ENCODE measurements around the gene STAM.
"Not testable (repeated sequence)": the region's sequence is repeated elsewhere in the genome, so short reads cannot be mapped to it uniquely, and the experiment has no call there.

Gene STAM

GRCh38 chr10:17682236-17682946 lies 38.4 kb downstream of the STAM start:
- no peak for DNase-seq

DNA sequence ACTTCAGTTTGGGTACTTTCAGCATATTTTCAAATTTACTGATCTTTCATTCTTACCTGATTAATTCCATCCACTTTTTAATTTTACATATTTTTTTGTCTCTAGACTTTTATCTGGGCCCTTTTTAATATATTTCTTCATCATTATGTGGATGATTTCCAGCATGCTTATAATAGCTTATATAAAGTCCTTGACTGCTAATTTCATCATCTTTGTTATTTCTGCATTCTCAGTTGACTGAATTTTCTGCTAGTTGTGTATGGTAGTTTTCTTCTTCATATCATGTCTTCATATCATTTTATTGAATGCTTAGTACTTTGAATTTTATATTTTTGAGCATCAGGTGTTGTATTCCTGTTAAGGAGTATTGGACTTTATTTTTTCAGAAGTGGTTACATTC lies 39.6 kb downstream of the STAM start:
- no peak for DNase-seq

DNA sequence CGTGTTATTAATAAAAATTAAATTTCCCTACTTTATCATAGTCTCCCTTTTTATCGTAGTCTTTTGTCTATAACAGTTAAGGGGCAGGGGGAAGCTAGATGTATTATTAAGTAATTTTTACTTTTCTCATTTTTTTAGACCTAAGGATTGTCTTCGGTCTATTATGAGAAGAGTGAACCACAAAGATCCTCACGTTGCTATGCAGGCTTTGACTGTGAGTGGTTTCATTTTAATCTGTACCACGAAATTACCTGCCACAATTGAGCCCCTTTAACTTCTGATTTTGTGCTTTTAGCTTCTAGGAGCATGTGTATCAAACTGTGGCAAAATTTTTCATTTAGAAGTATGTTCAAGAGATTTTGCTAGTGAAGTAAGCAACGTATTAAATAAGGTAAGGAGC lies 40.6 kb downstream of the STAM start:
- no peak for DNase-seq

DNA sequence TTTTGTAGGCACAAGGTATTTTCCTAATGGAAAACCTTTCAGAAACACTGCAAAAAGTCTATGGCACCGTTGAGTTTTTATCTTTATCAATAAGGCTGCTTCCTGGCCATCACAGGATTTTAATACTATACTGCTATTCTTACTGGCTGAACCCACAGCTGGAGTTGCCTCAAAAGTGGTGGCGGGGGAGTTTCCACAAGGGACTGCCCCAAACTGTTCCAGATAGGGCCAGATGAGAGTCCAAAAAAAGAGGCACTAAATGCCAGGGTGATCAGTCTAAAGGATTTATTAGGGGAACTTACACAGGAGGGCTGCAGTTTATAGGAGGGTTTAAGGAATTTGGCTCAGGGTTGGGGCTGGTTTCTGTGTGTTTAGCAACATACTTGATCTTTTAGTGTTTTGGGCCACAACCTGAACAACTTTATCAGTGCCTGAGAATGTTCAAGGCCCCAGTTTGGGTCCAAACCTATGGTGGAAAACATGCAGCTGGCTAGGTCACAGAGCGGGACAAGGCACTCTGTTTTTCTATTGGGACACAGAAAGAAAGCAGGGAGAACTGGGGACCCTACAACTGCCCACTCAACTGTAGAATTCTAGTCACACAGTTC lies 41.4 kb downstream of the STAM start:
- no peak for DNase-seq

DNA sequence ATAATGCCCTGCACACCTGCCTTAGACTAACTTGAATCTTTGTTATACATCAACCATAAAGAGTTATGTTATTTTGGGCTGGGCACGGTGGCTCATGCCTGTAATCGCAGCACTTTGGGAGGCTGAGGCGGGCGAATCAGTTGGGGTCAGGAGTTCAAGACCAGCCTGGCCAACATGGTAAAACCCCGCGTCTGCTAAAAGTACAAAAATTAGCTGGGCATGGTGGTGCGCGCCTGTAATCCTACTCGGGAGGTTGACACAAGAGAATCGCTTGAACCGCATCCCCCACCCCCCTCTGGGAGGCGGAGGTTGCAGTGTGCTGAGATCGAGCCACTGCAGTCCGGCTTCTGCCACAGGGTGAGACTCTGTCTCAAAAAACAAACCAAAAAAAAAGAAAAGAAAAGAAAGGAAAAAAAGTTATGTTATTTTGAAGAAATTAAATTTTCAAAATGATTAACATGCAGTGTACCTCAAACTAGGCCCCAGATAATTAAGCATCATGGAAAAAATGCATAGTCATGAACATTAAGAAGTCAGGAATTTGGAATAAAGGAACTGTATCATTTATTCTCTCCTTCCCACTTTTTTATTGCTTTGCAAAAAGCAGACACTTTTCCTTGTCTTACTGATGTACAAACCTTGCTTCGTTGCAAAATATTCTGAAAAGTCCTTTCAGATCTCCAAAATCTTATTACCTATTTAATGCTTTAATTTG lies 43.3 kb downstream of the STAM start:
- no peak for DNase-seq

DNA sequence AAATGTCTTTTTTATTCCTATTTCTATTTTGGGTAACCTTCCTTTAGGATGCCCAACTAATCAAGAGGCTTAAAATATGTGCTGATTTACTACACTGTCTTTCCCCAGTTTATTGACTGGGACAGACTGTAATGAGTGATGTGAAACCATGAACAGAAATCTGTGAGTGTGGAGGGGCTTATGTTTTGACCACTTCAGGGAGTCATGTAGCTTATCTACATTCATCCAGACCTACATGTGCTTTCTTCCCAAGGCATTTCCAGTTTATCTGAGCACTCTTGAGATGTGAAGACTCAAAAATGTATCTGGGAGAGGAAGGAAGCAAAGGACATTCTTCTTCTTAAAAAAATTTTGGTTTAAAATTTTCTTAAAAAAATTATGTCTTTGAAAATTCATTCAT lies 45.2 kb downstream of the STAM start:
- DNase-seq: no peak

DNA sequence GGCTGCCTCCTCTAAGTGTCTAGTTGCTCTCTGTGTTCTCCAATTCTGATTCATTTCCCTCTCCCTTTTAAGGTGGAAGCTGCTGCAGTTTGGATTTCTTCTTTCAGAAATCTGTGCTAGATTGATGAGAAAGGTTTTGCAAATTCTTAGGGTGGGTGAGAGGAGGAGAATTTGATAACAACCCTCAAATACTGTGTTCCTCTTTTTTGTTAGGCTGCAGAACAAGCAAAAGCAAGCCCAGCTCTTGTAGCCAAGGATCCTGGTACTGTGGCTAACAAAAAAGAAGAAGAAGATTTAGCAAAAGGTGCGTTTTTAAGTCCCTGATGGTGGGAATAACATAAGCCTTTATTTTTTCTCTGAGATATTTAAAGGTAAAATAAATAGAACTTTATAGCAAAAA lies 49.1 kb downstream of the STAM start:
- no peak for DNase-seq

DNA sequence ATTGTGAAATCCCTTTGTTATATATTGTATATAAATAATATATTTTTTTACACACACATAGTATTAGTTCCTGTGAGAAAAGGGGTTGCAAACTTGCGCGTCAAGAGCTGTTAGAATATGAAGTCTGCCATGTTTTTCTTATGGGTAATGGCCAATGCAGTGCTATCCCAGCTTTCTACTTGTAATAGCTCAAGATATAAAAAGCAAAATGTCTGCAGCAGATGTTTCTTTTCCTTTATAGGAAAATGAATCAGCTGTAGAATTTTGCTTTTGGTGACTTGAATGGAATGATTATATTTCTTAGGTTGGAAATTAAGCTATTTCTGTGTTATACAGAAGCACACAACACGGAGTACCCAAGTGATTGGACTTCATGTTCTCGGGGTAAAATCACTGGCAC lies 54.7 kb downstream of the STAM start:
- DNase-seq: no peak

GRCh38 chr10:17701301-17701700 lies 57.4 kb downstream of the STAM start:
- DNase-seq: no peak

- DNase-seq: no peak
Observed at GRCh38 chr10:17703706-17704105, 59.8 kb downstream of the STAM start.

DNA sequence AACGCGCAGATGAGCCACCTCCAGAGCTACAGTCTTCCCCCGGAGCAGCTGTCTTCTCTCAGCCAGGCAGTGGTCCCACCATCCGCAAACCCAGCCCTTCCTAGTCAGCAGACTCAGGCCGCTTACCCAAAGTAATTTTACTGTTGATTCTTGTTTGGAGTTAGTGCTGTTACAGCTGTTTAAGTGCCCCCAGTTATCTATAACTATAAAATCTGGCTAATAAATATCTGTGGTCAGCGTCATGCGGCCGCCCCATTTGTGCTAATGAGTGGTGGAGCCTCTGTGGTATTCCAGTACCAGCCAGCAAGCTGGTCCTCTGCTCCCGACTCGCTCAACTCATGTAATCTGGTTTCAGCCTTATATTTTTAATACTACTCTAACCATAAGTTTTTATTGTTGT lies 64.9 kb downstream of the STAM start:
- no peak for DNase-seq

GRCh38 chr10:17709492-17709891 lies 65.5 kb downstream of the STAM start:
- DNase-seq: no peak

DNA sequence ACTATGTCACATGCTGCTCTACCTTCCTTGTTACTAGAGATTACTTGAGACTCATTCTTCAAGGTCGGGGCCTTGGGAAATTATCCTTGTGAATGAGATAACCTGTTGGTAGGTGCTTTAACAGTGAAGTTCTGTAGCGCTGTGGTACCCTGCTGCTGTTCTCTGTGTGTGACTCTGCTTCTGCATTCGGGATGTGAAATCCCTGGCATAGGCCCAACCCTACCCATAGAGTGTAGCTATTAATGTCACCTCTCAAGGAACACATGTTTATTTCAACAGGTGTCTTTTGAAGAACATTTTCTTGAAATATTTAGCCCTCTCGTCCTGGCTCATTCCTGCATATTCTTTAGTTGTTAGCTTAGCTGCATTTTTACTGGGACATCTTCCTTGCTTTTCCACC lies 66.2 kb downstream of the STAM start:
- no peak for DNase-seq

DNA sequence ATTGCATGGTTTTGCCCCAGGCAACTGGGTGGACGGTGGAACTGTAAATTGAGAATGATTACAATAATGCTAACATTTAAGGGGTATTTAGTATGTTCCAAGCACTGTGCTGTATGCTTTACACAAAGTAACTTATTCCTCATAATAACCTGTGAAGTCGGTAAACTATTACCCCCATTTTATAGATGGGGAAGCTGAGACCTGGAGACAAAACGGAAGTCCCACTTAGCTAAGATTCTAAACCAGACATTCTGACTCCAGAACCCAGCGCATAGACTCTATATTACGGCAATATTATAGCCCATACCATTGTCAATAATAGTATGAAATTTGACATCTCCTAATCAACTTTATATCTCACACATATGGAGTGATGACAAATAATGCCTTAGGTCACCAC lies 68.1 kb downstream of the STAM start:
- DNase-seq: no peak

DNA sequence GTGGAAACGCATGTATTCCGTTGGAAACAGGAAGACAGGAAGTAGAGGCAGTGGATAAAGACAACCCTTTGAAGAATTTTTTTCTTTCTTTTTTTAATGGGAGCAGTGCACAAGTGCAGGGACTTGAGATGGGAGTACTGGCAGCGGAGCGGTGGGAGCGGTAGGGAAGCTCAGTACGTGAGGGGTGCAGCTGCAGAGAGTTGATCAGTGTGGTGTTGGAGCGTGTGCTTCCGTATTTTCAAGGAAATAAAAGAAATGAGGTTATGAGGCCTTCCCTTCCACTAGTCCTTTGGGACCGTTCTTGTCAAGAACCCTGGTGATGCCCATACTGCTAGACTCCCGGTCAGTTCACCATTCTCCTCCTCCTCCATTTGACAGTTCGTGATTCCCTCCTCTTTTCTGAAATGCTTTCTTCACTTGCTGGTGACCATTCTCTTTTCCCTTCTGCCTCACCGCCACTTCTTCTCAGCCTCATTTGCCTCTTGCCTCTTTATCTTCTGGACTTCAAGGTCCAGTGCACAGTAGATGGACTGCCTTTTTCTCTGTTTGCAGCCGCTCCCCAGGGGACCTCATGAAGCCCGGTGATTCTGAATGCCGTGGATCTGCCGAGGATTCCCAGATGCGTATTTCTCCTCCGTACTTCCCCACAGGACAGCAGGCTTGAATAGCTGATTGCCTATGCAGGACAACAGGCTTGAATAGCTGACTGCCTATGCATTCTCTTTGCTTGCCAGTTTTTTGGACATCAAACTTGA lies 68.9 kb downstream of the STAM start:
- no peak for DNase-seq

DNA sequence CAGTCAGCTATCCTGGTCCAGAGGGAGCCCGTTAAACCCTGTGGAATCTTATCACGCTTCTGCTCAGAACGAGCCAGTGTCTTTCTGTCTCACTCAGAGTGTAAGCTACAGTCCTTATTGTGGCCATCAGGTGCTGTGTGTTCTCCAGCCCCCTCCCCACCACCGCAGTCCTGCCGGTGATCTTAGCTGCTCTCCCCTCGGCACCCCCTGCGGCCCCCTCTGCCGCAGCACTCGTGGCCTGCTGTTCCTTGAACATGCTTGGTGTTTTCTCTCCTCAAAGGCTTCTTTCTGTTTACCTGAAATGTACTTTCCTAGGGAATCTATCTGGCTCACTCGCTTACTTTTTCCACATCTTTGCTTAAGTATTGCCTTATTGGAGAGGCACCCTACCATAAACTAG lies 69.8 kb downstream of the STAM start:
- DNase-seq: no peak

DNA sequence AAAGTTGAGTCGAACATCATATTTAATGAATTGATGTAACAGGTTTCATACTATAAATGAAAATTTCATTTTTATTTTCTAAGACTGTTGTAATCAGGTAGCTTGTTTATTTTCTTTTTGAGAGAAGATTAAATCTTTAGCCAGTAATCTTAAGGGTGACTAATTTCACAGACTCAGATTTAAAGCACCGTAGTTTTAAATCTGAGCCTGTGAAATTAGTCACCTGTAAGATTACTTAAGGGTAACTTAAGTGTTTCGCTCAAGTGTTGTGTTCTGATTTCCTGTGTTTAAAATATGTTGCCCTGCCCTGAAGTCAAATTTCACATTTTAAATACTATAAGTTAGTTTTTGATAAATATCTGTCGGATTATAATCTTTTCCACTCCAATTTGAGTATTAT lies 72.2 kb downstream of the STAM start:
- DNase-seq: no peak

DNA sequence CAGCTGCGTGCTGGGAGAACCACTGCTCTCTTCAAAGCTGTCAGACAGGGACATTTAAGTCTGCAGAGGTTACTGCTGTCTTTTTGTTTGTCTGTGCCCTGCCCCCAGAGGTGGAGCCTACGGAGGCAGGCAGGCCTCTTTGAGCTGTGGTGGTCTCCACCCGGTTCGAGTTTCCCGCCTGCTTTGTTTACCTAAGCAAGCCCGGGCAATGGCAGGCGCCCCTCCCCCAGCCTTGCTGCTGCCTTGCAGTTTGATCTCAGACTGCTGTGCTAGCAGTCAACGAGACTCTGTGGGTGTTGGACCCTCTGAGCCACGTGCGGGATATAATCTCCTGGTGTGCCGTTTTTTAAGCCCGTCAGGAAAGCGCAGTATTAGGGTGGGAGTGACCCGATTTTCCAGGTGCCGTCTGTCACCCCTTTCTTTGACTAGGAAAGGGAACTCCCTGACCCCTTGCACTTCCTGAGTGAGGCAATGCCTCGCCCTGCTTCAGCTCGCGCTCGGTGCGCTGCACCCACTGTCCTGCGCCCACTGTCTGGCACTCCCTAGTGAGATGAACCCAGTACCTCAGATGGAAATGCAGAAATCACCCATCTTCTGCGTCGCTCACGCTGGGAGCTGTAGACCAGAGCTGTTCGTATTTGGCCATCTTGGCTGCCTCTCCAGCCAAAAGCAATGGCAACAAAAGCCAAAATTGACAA lies 78.5 kb downstream of the STAM start:
- DNase-seq: not testable (repeated sequence)

- no peak for DNase-seq
Observed at GRCh38 chr10:17725703-17726102, 81.8 kb downstream of the STAM start.

GRCh38 chr10:17729630-17730029 lies 85.7 kb downstream of the STAM start:
- DNase-seq: no peak

DNA sequence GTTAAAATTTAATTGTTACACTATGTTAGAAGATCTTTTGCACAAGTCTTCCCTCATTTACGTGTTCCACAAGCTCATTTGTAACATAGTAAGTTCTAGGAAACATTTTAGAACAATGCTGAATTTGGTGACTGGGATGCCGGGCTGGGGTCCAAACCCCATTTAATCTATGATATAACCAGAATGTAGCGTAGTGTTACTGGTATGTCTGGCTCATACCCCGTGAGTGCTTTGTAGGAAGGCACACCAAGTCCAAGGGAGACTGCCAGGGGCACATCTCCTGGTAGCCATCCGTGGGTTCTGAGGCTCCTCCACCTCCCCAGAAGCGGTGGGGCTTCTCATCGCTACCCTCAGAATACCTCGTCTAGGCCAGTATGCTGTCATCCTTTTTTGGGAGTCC lies 86.7 kb downstream of the STAM start:
- DNase-seq: no peak

GRCh38 chr10:17731331-17732020 lies 87.5 kb downstream of the STAM start:
- no peak for DNase-seq

Data from NCI-H1048 (cell line).